Measurements from ENCODE around the gene MAML3.

MAML3 gene

DNA sequence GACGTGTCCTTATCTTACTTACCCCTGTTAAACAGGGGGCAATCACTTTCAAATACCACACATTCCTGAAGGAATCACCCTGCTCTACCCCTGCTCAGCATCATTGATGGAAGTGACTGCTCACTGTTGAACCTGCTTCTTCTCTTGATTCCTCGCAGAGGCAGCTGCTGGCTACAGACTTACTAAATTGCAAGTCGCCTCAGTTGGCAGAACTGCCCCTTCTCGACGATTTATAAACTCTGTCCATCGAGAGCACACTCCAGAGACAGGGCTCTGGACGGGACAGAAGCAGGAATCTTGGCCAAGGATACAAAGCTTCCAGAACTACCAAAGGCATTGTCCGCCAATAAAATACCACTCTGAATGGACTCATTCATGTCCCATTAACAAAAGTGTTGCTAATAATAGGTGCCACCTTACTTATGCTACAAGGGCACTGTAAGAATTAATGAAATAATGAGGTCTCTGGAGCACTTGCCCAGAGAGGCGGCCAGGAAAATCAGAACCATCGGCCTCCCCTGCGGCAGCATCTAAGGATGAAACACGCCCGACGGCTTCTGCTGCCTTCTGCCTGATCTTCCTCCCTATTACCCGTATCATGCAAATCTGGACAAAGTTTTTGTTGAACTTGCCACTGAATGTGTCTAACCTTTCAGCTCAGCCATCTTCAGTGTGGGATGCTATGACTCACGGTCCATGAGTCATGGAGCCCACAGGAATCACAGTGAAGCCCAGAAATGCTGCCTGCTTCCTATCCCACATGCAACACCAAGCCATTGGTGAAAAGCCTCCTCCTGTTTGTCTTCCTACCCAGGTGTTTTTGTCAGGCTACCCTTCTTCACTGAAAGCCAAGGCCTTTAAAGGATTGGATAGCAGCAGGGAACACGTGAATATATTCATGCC is 164.9 kb downstream of the MAML3 start:
- no peak overlapping the region for H3K4me3 ChIP-seq (ENCODE audit: low read depth, low read length)
- CTCF ChIA-PET: no interaction called here

DNA sequence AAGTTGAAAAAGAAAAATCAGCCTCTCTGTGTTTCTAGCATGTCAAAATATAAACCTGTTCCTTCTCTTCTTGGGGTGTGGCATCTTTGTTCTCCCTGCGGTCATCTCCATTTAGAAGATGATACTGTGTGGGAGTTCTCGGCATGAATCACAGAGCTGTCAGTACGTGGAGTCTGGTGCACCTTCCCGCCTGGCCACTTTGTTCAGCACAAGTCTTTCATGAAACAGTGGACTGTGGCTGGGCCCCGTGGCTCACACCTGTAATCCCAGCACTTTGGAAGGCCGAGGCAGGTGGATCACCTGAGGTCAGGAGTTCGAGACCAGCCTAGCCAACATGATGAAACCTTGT is 166.5 kb downstream of the MAML3 start:
- H3K4me3 ChIP-seq (ENCODE audit: low read depth, low read length): no peak overlapping the region
- TF ChIP-seq, protein P1, sequence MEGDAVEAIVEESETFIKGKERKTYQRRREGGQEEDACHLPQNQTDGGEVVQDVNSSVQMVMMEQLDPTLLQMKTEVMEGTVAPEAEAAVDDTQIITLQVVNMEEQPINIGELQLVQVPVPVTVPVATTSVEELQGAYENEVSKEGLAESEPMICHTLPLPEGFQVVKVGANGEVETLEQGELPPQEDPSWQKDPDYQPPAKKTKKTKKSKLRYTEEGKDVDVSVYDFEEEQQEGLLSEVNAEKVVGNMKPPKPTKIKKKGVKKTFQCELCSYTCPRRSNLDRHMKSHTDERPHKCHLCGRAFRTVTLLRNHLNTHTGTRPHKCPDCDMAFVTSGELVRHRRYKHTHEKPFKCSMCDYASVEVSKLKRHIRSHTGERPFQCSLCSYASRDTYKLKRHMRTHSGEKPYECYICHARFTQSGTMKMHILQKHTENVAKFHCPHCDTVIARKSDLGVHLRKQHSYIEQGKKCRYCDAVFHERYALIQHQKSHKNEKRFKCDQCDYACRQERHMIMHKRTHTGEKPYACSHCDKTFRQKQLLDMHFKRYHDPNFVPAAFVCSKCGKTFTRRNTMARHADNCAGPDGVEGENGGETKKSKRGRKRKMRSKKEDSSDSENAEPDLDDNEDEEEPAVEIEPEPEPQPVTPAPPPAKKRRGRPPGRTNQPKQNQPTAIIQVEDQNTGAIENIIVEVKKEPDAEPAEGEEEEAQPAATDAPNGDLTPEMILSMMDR (IDR thresholded peaks at IDR 0.05; ENCODE audit: insufficient read depth, low read length, missing control alignments): no peak
- ChIA-PET CTCF (no interaction called here), POLR2A (no interaction called here)
- no peak for DNase-seq (ENCODE audit: low read depth, low spot score)

More for the DNA sequence above, 164.9 kb downstream of the MAML3 start:
- TF ChIP-seq, protein P1 (IDR thresholded peaks at IDR 0.05; ENCODE audit: insufficient read depth, low read length, missing control alignments): no peak
- POLR2A ChIA-PET: interaction anchor here (1.0 kb wide), 1 partner anchor 16 kb away, joined by 3 read pairs; no protein-coding TSS in a partner anchor
- DNase-seq (ENCODE audit: low read depth, low spot score): peak; percentile 54

DNA sequence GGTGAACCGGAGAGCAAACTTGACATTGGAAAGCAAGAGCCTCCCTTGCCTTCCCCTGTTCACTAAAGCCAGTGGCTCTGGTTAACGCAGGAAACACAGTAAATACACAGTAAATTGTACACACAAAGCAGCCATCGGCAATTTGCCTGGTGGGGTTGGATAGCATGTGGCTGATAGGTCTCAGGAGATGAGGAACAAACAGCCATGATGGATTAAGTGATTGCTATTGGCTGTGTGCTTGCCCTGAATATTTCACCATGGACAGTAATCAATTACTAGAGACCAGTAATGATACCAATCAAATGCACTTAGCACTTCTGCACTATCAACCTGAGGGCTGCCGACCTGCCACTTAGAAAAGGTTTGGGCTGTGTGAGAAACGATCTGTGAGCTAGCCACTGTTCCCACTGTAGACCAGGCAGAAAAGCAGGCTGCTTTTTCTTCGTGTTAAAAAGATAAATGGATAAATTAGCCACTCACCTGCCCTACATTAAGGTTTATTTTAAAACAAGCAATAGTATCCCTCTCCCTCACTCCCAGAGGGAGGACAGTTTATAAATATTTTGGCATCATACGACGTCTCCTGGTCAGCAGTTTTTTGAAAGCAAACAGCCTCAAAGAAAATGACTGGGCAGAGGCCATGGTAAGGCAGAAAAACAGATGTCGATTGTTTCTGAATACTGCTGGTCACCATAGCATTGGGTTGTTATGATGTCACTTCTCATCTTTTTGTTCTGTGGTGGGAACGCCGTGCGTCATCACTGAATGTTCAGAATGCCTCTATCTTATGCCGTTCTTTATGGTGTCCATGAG is 167.1 kb downstream of the MAML3 start:
- POLR2A ChIA-PET: no interaction called here
- no peak overlapping the region for H3K4me3 ChIP-seq (ENCODE audit: low read depth, low read length)
- TF ChIP-seq, protein P1 (IDR thresholded peaks at IDR 0.05; ENCODE audit: insufficient read depth, low read length, missing control alignments): no peak
- CTCF ChIA-PET: no interaction called here
- no peak for DNase-seq (ENCODE audit: low read depth, low spot score)

DNA sequence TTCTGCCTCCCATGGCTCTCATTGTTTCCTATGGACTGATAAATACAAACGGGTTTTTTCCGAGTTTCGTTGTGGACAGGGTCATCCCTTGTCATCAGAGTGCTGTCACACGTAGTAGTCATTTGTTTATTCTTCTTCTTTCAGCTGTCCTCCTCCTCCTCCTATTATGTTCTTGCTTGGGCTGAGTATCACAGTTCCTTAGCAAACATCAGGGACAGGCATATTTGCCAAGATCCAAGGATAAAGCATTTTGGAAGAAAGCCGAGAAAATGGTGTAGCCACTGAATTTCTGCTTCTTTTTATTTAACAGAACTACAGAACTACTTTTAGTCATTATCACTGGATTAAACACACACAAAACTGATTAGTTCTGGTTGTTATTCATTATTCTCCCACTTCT is 167.9 kb downstream of the MAML3 start:
- no peak overlapping the region for H3K4me3 ChIP-seq (ENCODE audit: low read depth, low read length)
- DNase-seq (ENCODE audit: low read depth, low spot score): no peak
- CTCF ChIA-PET: no interaction called here
- TF ChIP-seq, protein P1 (IDR thresholded peaks at IDR 0.05; ENCODE audit: insufficient read depth, low read length, missing control alignments): no peak
- POLR2A ChIA-PET: no interaction called here

DNA sequence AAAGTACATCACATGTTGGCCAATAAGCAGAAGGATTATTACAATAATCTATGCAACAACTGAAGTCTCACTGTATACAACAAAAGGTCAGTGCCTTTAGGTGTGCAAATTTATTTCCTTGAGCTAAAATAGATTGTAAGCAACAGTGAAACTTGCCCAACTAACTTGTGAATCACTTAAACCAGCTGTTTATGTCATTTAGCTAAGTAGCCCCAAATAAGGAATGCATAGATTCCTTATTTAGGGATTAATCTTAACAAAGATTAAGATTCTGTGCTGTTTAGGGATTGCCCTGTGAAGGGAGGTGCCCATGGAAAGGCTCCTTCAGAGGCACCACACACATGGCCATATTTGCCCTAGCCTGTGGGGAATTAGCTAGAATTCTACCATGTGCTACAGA is 168.6 kb downstream of the MAML3 start:
- TF ChIP-seq, protein P1 (IDR thresholded peaks at IDR 0.05; ENCODE audit: insufficient read depth, low read length, missing control alignments): no peak
- DNase-seq (ENCODE audit: low read depth, low spot score): no peak
- CTCF ChIA-PET: interaction anchor here (1.3 to 1.5 kb wide), 2 partner anchors 251 to 375 kb away, joined by 3 to 5 read pairs; no protein-coding TSS in a partner anchor
- no peak overlapping the region for H3K4me3 ChIP-seq (ENCODE audit: low read depth, low read length)
- POLR2A ChIA-PET: no interaction called here

DNA sequence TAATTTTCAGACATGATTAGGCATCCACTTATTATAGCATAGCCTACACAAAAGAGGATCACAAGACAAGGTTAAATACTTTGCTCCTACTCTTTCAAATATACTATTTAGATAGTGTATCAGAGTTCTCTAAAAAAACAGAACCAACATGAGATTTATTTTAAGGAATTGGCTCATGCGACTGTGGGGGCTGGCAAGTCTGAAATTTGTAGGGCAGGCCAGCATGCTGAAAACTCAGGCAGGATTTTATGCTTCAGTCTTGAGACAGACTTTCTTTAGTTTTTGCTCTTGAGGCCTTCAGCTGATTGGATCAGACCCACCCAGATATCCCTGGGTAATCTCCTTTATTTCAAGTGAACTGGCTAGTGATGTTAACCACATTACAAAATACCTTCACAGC is 169.5 kb downstream of the MAML3 start:
- POLR2A ChIA-PET: no interaction called here
- no peak overlapping the region for H3K4me3 ChIP-seq (ENCODE audit: low read depth, low read length)
- CTCF ChIA-PET: interaction anchor here (1.3 to 1.5 kb wide), 2 partner anchors 250 to 376 kb away, joined by 3 to 5 read pairs; no protein-coding TSS in a partner anchor
- DNase-seq (ENCODE audit: low read depth, low spot score): no peak
- TF ChIP-seq, protein P1 (IDR thresholded peaks at IDR 0.05; ENCODE audit: insufficient read depth, low read length, missing control alignments): no peak

Measured in AG04449 (cell line).